ENCODE results near the gene FOS.

FOS gene

GRCh38 chr14:75249251-75249957, 29.2 kb upstream of the FOS start:
- no peak overlapping the region for H3K4me3 ChIP-seq (ENCODE audit: low read depth, low read length)
- H3K36me3 ChIP-seq (ENCODE audit: control insufficient read depth in 2 of 2, insufficient read depth in 1 of 2, low read length in 2 of 2) = no peaks in the 10 kb centered on the region
- ChIA-PET CTCF (interaction anchor here (0.6 to 0.7 kb wide), 2 partner anchors 11 to 390 kb away, joined by 3 to 5 read pairs; no protein-coding TSS in a partner anchor), POLR2A (interaction anchor here (1.4 kb wide), 1 partner anchor 10 kb away, joined by 5 read pairs; no protein-coding TSS in a partner anchor)
- TF ChIP-seq ZNF341 (tag by site-specific recombination; IDR thresholded peaks at IDR 0.05; ENCODE audit: low read depth) (peak; percentile 68), ZBTB10 (tag by site-specific recombination; IDR thresholded peaks at IDR 0.05) (no peak), ZNF791 (tag by site-specific recombination; IDR thresholded peaks at IDR 0.05) (no peak), GLIS1 (tag by site-specific recombination; IDR thresholded peaks at IDR 0.05) (peak; percentile 58), ZNF394 (tag by site-specific recombination; IDR thresholded peaks at IDR 0.05; ENCODE audit: borderline replicate concordance) (no peak), FEZF1 (tag by site-specific recombination; IDR thresholded peaks at IDR 0.05) (peak; percentile 53), ZNF629 (tag by site-specific recombination; IDR thresholded peaks at IDR 0.05) (0 out of 2 replicates have a peak, but pooled peaks have one; percentile 13), ZNF600 (tag by site-specific recombination; IDR thresholded peaks at IDR 0.05) (peak; percentile 30; the same call in 1 of the 2 replicates), PRDM4 (tag by site-specific recombination; IDR thresholded peaks at IDR 0.05) (peak; percentile 27; the same call in 1 of the 2 replicates)
- TF ChIP-seq, protein P1, sequence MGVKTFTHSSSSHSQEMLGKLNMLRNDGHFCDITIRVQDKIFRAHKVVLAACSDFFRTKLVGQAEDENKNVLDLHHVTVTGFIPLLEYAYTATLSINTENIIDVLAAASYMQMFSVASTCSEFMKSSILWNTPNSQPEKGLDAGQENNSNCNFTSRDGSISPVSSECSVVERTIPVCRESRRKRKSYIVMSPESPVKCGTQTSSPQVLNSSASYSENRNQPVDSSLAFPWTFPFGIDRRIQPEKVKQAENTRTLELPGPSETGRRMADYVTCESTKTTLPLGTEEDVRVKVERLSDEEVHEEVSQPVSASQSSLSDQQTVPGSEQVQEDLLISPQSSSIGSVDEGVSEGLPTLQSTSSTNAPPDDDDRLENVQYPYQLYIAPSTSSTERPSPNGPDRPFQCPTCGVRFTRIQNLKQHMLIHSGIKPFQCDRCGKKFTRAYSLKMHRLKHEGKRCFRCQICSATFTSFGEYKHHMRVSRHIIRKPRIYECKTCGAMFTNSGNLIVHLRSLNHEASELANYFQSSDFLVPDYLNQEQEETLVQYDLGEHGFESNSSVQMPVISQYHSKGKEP (tag by site-specific recombination; IDR thresholded peaks at IDR 0.05) = 0 out of 2 replicates have a peak, but pooled peaks have one; percentile 35
- TF ChIP-seq, protein P2, sequence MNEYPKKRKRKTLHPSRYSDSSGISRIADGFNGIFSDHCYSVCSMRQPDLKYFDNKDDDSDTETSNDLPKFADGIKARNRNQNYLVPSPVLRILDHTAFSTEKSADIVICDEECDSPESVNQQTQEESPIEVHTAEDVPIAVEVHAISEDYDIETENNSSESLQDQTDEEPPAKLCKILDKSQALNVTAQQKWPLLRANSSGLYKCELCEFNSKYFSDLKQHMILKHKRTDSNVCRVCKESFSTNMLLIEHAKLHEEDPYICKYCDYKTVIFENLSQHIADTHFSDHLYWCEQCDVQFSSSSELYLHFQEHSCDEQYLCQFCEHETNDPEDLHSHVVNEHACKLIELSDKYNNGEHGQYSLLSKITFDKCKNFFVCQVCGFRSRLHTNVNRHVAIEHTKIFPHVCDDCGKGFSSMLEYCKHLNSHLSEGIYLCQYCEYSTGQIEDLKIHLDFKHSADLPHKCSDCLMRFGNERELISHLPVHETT (tag by site-specific recombination; IDR thresholded peaks at IDR 0.05) = no peak
- TF ChIP-seq, protein P3, sequence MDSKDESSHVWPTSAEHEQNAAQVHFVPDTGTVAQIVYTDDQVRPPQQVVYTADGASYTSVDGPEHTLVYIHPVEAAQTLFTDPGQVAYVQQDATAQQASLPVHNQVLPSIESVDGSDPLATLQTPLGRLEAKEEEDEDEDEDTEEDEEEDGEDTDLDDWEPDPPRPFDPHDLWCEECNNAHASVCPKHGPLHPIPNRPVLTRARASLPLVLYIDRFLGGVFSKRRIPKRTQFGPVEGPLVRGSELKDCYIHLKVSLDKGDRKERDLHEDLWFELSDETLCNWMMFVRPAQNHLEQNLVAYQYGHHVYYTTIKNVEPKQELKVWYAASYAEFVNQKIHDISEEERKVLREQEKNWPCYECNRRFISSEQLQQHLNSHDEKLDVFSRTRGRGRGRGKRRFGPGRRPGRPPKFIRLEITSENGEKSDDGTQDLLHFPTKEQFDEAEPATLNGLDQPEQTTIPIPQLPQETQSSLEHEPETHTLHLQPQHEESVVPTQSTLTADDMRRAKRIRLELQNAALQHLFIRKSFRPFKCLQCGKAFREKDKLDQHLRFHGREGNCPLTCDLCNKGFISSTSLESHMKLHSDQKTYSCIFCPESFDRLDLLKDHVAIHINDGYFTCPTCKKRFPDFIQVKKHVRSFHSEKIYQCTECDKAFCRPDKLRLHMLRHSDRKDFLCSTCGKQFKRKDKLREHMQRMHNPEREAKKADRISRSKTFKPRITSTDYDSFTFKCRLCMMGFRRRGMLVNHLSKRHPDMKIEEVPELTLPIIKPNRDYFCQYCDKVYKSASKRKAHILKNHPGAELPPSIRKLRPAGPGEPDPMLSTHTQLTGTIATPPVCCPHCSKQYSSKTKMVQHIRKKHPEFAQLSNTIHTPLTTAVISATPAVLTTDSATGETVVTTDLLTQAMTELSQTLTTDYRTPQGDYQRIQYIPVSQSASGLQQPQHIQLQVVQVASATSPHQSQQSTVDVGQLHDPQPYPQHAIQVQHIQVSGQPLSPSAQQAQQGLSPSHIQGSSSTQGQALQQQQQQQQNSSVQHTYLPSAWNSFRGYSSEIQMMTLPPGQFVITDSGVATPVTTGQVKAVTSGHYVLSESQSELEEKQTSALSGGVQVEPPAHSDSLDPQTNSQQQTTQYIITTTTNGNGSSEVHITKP (tag by site-specific recombination; IDR thresholded peaks at IDR 0.05) = 0 out of 2 replicates have a peak, but pooled peaks have one; percentile 35
- no peak overlapping the region for H3K27ac ChIP-seq (ENCODE audit: extremely low read depth, low read depth, low read length)
- H3K9me3 ChIP-seq (ENCODE audit: control insufficient read depth, insufficient read depth, low read depth, low read length) = no peaks in the 10 kb centered on the region
- H3K4me1 ChIP-seq (ENCODE audit: control insufficient read depth, insufficient read depth, low read length) = peaks cover 3% of the 10 kb centered on the region; the same call in 1 of the 2 replicates
